GM19043 (cell line): ENCODE results near the gene GMDS.

Experiments
- ATAC-seq: cut with Tn5 transposase; IDR thresholded peaks from one replicate; pipeline ENCODE4 v1.9.1; 2021; ENCODE audit warnings: low read depth; ENCODE audit not compliant: unreplicated experiment

Gene GMDS

GRCh38 chr6:1576711-1577110 is 668.7 kb downstream of the GMDS start:
- no peak for ATAC-seq

GRCh38 chr6:1576166-1576565 is 669.2 kb downstream of the GMDS start:
- no peak for ATAC-seq

GRCh38 chr6:1575210-1576041 is 670.0 kb downstream of the GMDS start:
- no peak for ATAC-seq

- no peak for ATAC-seq
Observed at GRCh38 chr6:1574890-1575209, 670.6 kb downstream of the GMDS start.

- no peak for ATAC-seq
Observed at GRCh38 chr6:1574083-1574761, 671.2 kb downstream of the GMDS start.
